HEK293 (cell line): ENCODE results near the gene GLCE.

Experiments
- EGR2 ChIP-seq: fragments of 450-650 bp; formaldehyde crosslinking; IDR thresholded peaks from 2 replicates; pipeline ENCODE4 v1.5.1; 2016; ENCODE audit warnings: low read depth, missing biosample characterization, missing genetic modification characterization
- GFI1B ChIP-seq: fragments of 450-650 bp; formaldehyde crosslinking; IDR thresholded peaks from 2 replicates; pipeline ENCODE4 v1.5.1; 2016; ENCODE audit warnings: missing biosample characterization, missing genetic modification characterization
- GLIS1 ChIP-seq: fragments of 450-650 bp; formaldehyde crosslinking; IDR thresholded peaks from 2 replicates; pipeline ENCODE4 v1.5.1; 2016; ENCODE audit warnings: missing biosample characterization, missing genetic modification characterization
- KLF8 ChIP-seq: fragments of 450-650 bp; formaldehyde crosslinking; IDR thresholded peaks from 2 replicates; pipeline ENCODE4 v1.5.1; 2016; ENCODE audit warnings: missing biosample characterization, missing genetic modification characterization
- MZF1 ChIP-seq: fragments of 450-650 bp; formaldehyde crosslinking; IDR thresholded peaks from 2 replicates; pipeline ENCODE4 v1.5.1; 2017; ENCODE audit warnings: missing biosample characterization, missing genetic modification characterization, borderline replicate concordance
- YY2 ChIP-seq: fragments of 450-650 bp; formaldehyde crosslinking; IDR thresholded peaks from 2 replicates; pipeline ENCODE4 v1.5.1; 2016; ENCODE audit warnings: missing biosample characterization, missing genetic modification characterization
- ZBTB7A ChIP-seq: fragments of 450-650 bp; formaldehyde crosslinking; IDR thresholded peaks from 2 replicates; pipeline ENCODE4 v1.5.1; 2016; ENCODE audit warnings: low read depth, missing biosample characterization, missing genetic modification characterization
- ZBTB8A ChIP-seq: fragments of 450-650 bp; formaldehyde crosslinking; IDR thresholded peaks from 2 replicates; pipeline ENCODE4 v1.5.1; 2016; ENCODE audit warnings: missing biosample characterization, missing genetic modification characterization
- ZEB2 ChIP-seq: fragments of 450-650 bp; formaldehyde crosslinking; IDR thresholded peaks from 2 replicates; pipeline ENCODE4 v1.5.1; 2016; ENCODE audit warnings: missing biosample characterization, missing genetic modification characterization
- ZNF132 ChIP-seq: fragments of 450-650 bp; formaldehyde crosslinking; IDR thresholded peaks from 2 replicates; pipeline ENCODE4 v1.5.1; 2017; ENCODE audit warnings: missing biosample characterization, missing genetic modification characterization, borderline replicate concordance
- ZNF202 ChIP-seq: fragments of 450-650 bp; formaldehyde crosslinking; IDR thresholded peaks from 2 replicates; pipeline ENCODE4 v1.5.1; 2016; ENCODE audit warnings: missing biosample characterization, missing genetic modification characterization, borderline replicate concordance
- ZNF335 ChIP-seq: fragments of 450-650 bp; formaldehyde crosslinking; conservative IDR thresholded peaks from 2 replicates; pipeline ENCODE4 v1.5.1; 2016; ENCODE audit warnings: missing biosample characterization, missing genetic modification characterization
- ZNF341 ChIP-seq: fragments of 450-650 bp; formaldehyde crosslinking; IDR thresholded peaks from 2 replicates; pipeline ENCODE4; 2016; ENCODE audit warnings: low read depth, missing biosample characterization, missing genetic modification characterization
- ZNF354C ChIP-seq: fragments of 450-650 bp; formaldehyde crosslinking; IDR thresholded peaks from 2 replicates; pipeline ENCODE4 v1.5.1; 2016; ENCODE audit warnings: missing biosample characterization, missing genetic modification characterization, low read depth, borderline replicate concordance
- ZNF37A ChIP-seq: fragments of 450-650 bp; IDR thresholded peaks from 2 replicates; pipeline ENCODE4 v1.5.1; 2018; ENCODE audit warnings: missing biosample characterization, missing genetic modification characterization
- ZNF394 ChIP-seq: fragments of 450-650 bp; formaldehyde crosslinking; IDR thresholded peaks from 2 replicates; pipeline ENCODE4 v1.5.1; 2016; ENCODE audit warnings: missing biosample characterization, missing genetic modification characterization, mild to moderate bottlenecking, moderate library complexity, borderline replicate concordance
- ZNF596 ChIP-seq: fragments of 450-650 bp; IDR thresholded peaks from 2 replicates; pipeline ENCODE4 v1.5.0; 2018; ENCODE audit warnings: missing biosample characterization, mild to moderate bottlenecking, missing genetic modification characterization, moderate library complexity
- ZNF629 ChIP-seq: fragments of 450-650 bp; formaldehyde crosslinking; IDR thresholded peaks from 2 replicates; pipeline ENCODE4 v1.5.1; 2017; ENCODE audit warnings: missing biosample characterization, missing genetic modification characterization
- ZNF660 ChIP-seq: fragments of 450-650 bp; IDR thresholded peaks from 2 replicates; pipeline ENCODE4 v1.5.1; 2018; ENCODE audit warnings: missing biosample characterization, mild to moderate bottlenecking, missing genetic modification characterization
- ZNF677 ChIP-seq: fragments of 450-650 bp; IDR thresholded peaks from 2 replicates; pipeline ENCODE4 v1.5.0; 2018; ENCODE audit warnings: missing biosample characterization, mild to moderate bottlenecking, missing genetic modification characterization, moderate library complexity
- ZNF768 ChIP-seq: fragments of 450-650 bp; formaldehyde crosslinking; IDR thresholded peaks from 2 replicates; pipeline ENCODE4 v1.5.1; 2018; ENCODE audit warnings: missing biosample characterization, mild to moderate bottlenecking, missing genetic modification characterization
- ZXDB ChIP-seq: fragments of 450-650 bp; formaldehyde crosslinking; IDR thresholded peaks from 2 replicates; pipeline ENCODE4 v1.5.1; 2016; ENCODE audit warnings: missing biosample characterization, missing genetic modification characterization
- TF ChIP-seq, protein P1 (sequence below): fragments of 450-650 bp; formaldehyde crosslinking; IDR thresholded peaks from 2 replicates; pipeline ENCODE4 v1.5.1; 2016; ENCODE audit warnings: missing biosample characterization, missing genetic modification characterization
- TF ChIP-seq, protein P2 (sequence below): fragments of 450-650 bp; formaldehyde crosslinking; IDR thresholded peaks from 2 replicates; pipeline ENCODE4 v1.5.1; 2016; ENCODE audit warnings: missing biosample characterization, missing genetic modification characterization
- TF ChIP-seq, protein P3 (sequence below): fragments of 450-650 bp; formaldehyde crosslinking; IDR thresholded peaks from 2 replicates; pipeline ENCODE4 v1.5.1; 2017; ENCODE audit warnings: missing biosample characterization, missing genetic modification characterization
- TF ChIP-seq, protein P4 (sequence below): fragments of 450-650 bp; formaldehyde crosslinking; IDR thresholded peaks from 2 replicates; pipeline ENCODE4 v1.5.1; 2017; ENCODE audit warnings: missing biosample characterization, missing genetic modification characterization
- TF ChIP-seq, protein P5 (sequence below): fragments of 450-650 bp; formaldehyde crosslinking; IDR thresholded peaks from 2 replicates; pipeline ENCODE4 v1.5.1; 2017; ENCODE audit warnings: missing biosample characterization, missing genetic modification characterization
- TF ChIP-seq, protein P6 (sequence below): fragments of 450-650 bp; formaldehyde crosslinking; IDR thresholded peaks from 2 replicates; pipeline ENCODE4 v1.5.1; 2016; ENCODE audit warnings: missing biosample characterization, missing genetic modification characterization, low read depth

Gene GLCE

DNA sequence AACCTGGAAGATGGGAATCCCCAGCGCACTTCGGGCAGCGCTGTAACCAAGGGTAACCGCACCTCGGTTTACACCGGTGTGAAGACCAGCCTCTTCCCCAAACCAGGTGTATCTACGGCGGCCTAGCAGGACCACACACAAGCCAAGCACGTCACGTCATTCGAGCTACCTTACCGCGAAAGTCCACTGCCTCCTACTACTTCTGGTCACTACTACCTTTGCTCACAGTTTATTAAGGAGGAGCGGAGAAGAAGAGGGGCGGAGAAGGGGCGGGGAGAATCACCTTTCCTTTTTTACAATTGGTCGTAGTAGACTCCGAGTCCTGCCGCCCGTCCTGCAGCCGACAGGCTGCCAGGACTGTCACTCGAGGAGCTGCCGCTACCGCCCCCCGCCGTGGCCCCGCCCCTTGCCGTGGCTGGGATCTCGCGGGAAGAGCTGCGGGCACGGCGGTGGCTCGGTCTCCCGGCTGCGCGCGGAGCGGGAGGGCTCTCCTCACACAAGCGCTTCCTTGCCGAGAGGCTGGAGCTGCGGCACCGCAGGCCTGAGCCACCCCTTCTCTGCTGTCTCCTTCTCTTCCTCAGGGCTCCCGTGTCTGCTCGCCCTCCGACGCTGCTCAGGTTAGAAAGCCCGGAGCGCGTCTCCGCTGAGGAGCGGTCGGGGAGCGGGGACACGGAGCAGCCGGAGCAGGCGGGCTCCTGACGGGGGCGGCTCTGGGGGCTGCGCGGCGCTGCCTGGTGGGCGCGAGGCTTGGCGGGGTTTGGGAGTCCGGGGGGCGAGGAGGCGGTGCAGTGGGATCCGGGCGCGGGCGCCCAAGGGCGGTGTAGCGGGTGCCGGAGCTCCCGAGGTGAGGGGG, at the start of gene GLCE (continued):
- TF ChIP-seq, protein P1, sequence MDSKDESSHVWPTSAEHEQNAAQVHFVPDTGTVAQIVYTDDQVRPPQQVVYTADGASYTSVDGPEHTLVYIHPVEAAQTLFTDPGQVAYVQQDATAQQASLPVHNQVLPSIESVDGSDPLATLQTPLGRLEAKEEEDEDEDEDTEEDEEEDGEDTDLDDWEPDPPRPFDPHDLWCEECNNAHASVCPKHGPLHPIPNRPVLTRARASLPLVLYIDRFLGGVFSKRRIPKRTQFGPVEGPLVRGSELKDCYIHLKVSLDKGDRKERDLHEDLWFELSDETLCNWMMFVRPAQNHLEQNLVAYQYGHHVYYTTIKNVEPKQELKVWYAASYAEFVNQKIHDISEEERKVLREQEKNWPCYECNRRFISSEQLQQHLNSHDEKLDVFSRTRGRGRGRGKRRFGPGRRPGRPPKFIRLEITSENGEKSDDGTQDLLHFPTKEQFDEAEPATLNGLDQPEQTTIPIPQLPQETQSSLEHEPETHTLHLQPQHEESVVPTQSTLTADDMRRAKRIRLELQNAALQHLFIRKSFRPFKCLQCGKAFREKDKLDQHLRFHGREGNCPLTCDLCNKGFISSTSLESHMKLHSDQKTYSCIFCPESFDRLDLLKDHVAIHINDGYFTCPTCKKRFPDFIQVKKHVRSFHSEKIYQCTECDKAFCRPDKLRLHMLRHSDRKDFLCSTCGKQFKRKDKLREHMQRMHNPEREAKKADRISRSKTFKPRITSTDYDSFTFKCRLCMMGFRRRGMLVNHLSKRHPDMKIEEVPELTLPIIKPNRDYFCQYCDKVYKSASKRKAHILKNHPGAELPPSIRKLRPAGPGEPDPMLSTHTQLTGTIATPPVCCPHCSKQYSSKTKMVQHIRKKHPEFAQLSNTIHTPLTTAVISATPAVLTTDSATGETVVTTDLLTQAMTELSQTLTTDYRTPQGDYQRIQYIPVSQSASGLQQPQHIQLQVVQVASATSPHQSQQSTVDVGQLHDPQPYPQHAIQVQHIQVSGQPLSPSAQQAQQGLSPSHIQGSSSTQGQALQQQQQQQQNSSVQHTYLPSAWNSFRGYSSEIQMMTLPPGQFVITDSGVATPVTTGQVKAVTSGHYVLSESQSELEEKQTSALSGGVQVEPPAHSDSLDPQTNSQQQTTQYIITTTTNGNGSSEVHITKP, result peak; percentile 65; the same call in 1 of the 2 replicates
- TF ChIP-seq ZBTB7A (tag by site-specific recombination) (peak; percentile 78; the same call in 1 of the 2 replicates), YY2 (tag by site-specific recombination) (no peak), ZNF596 (tag by site-specific recombination) (no peak), ZNF37A (tag by site-specific recombination) (no peak), ZNF354C (no peak), ZNF132 (no peak), ZNF629 (tag by site-specific recombination) (peak; percentile 84), GFI1B (tag by site-specific recombination) (0 out of 2 replicates have a peak, but pooled peaks have one; percentile 18), ZNF335 (tag by site-specific recombination) (peak; percentile 79), ZXDB (tag by site-specific recombination) (peak; percentile 73), ZBTB8A (peak; percentile 79), ZNF677 (no peak), ZNF202 (no peak), ZNF341 (peak; percentile 93), ZNF394 (tag by site-specific recombination) (peak; percentile 48; the same call in 1 of the 2 replicates), ZEB2 (tag by site-specific recombination) (peak; percentile 94), KLF8 (tag by site-specific recombination) (peak; percentile 72), MZF1 (tag by site-specific recombination) (no peak), ZNF768 (0 out of 2 replicates have a peak, but pooled peaks have one; percentile 7), GLIS1 (peak; percentile 86), EGR2 (tag by site-specific recombination) (peak; percentile 94), ZNF660 (tag by site-specific recombination) (peak; percentile 90)
- TF ChIP-seq, protein P2, sequence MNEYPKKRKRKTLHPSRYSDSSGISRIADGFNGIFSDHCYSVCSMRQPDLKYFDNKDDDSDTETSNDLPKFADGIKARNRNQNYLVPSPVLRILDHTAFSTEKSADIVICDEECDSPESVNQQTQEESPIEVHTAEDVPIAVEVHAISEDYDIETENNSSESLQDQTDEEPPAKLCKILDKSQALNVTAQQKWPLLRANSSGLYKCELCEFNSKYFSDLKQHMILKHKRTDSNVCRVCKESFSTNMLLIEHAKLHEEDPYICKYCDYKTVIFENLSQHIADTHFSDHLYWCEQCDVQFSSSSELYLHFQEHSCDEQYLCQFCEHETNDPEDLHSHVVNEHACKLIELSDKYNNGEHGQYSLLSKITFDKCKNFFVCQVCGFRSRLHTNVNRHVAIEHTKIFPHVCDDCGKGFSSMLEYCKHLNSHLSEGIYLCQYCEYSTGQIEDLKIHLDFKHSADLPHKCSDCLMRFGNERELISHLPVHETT, result no peak; the same call in none of the 2 replicates
- TF ChIP-seq, protein P3, sequence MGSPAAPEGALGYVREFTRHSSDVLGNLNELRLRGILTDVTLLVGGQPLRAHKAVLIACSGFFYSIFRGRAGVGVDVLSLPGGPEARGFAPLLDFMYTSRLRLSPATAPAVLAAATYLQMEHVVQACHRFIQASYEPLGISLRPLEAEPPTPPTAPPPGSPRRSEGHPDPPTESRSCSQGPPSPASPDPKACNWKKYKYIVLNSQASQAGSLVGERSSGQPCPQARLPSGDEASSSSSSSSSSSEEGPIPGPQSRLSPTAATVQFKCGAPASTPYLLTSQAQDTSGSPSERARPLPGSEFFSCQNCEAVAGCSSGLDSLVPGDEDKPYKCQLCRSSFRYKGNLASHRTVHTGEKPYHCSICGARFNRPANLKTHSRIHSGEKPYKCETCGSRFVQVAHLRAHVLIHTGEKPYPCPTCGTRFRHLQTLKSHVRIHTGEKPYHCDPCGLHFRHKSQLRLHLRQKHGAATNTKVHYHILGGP (tag by site-specific recombination), result no peak
- TF ChIP-seq, protein P4, sequence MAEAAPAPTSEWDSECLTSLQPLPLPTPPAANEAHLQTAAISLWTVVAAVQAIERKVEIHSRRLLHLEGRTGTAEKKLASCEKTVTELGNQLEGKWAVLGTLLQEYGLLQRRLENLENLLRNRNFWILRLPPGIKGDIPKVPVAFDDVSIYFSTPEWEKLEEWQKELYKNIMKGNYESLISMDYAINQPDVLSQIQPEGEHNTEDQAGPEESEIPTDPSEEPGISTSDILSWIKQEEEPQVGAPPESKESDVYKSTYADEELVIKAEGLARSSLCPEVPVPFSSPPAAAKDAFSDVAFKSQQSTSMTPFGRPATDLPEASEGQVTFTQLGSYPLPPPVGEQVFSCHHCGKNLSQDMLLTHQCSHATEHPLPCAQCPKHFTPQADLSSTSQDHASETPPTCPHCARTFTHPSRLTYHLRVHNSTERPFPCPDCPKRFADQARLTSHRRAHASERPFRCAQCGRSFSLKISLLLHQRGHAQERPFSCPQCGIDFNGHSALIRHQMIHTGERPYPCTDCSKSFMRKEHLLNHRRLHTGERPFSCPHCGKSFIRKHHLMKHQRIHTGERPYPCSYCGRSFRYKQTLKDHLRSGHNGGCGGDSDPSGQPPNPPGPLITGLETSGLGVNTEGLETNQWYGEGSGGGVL (tag by site-specific recombination), result peak; percentile 42; the same call in 1 of the 2 replicates
- TF ChIP-seq, protein P5, sequence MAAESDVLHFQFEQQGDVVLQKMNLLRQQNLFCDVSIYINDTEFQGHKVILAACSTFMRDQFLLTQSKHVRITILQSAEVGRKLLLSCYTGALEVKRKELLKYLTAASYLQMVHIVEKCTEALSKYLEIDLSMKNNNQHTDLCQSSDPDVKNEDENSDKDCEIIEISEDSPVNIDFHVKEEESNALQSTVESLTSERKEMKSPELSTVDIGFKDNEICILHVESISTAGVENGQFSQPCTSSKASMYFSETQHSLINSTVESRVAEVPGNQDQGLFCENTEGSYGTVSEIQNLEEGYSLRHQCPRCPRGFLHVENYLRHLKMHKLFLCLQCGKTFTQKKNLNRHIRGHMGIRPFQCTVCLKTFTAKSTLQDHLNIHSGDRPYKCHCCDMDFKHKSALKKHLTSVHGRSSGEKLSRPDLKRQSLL (tag by site-specific recombination), result peak; percentile 84
- TF ChIP-seq, protein P6, sequence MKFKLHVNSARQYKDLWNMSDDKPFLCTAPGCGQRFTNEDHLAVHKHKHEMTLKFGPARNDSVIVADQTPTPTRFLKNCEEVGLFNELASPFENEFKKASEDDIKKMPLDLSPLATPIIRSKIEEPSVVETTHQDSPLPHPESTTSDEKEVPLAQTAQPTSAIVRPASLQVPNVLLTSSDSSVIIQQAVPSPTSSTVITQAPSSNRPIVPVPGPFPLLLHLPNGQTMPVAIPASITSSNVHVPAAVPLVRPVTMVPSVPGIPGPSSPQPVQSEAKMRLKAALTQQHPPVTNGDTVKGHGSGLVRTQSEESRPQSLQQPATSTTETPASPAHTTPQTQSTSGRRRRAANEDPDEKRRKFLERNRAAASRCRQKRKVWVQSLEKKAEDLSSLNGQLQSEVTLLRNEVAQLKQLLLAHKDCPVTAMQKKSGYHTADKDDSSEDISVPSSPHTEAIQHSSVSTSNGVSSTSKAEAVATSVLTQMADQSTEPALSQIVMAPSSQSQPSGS (tag by site-specific recombination), result peak; percentile 42; the same call in 1 of the 2 replicates
